Loucy (cell line): Measurements from ENCODE around the gene OPHN1.

Experiments
- H2AFZ ChIP-seq: fragments of 200-600 bp; sonication (generic); 2 replicates; pipeline ENCODE4 v1.6.0; 2016; ENCODE audit warnings: antibody characterized with exemption, mild to moderate bottlenecking, low read length, moderate library complexity
- H3F3A ChIP-seq: fragments of 200-600 bp; 2 replicates; pipeline ENCODE4 v1.6.0; 2016; ENCODE audit warnings: antibody characterized with exemption, low read depth, mild to moderate bottlenecking
- H3K27me3 ChIP-seq: fragments of 200-600 bp; sonication (generic); 2 replicates; pipeline ENCODE4 v1.6.1; 2014; ENCODE audit warnings: low read length, mild to moderate bottlenecking; ENCODE audit not compliant: insufficient read depth, poor library complexity, severe bottlenecking
- H3K36me3 ChIP-seq: fragments of 200-600 bp; sonication (generic); 2 replicates; pipeline ENCODE4 v1.6.1; 2016; ENCODE audit warnings: low read length; ENCODE audit not compliant: insufficient read depth
- H3K4me1 ChIP-seq: fragments of 200-600 bp; sonication (generic); 2 replicates; pipeline ENCODE4 v1.5.1; 2014; ENCODE audit warnings: low read length, mild to moderate bottlenecking; ENCODE audit not compliant: insufficient read depth, poor library complexity, severe bottlenecking
- H3K4me2 ChIP-seq: fragments of 200-600 bp; sonication (generic); 2 replicates; pipeline ENCODE4 v1.6.0; 2014; ENCODE audit warnings: antibody characterized with exemption, low read length, low read depth, mild to moderate bottlenecking; ENCODE audit not compliant: poor library complexity, severe bottlenecking
- H3K4me3 ChIP-seq: fragments of 200-600 bp; sonication (generic); 2 replicates; pipeline ENCODE4 v1.5.1; 2014; ENCODE audit warnings: low read length, mild to moderate bottlenecking, mixed read lengths; ENCODE audit not compliant: poor library complexity, severe bottlenecking
- H3K79me2 ChIP-seq: fragments of 200-600 bp; sonication (generic); 2 replicates; pipeline ENCODE4 v1.6.1; 2014; ENCODE audit warnings: low read length; ENCODE audit not compliant: insufficient read depth
- H3K9ac ChIP-seq: fragments of 200-600 bp; sonication (generic); 2 replicates; pipeline ENCODE4 v1.6.0; 2014; ENCODE audit warnings: mild to moderate bottlenecking, low read depth, low read length, moderate library complexity; ENCODE audit not compliant: poor library complexity, severe bottlenecking
- H3K9me2 ChIP-seq: fragments of 200-600 bp; sonication (generic); replicated peaks from 2 replicates; pipeline ENCODE4 v1.6.1; 2016; ENCODE audit warnings: low read depth, low read length, mixed read lengths
- H3K9me3 ChIP-seq: fragments of 200-600 bp; sonication (generic); 2 replicates; pipeline ENCODE4 v1.6.1; 2014; ENCODE audit warnings: mild to moderate bottlenecking, antibody characterized with exemption, low read length, low read depth; ENCODE audit not compliant: insufficient read depth
- H4K20me1 ChIP-seq: fragments of 200-600 bp; sonication (generic); 2 replicates; pipeline ENCODE4 v1.6.0; 2014; ENCODE audit warnings: antibody characterized with exemption, low read length, mild to moderate bottlenecking; ENCODE audit not compliant: insufficient read depth, poor library complexity, severe bottlenecking
- CTCF ChIP-seq: fragments of 200-600 bp; sonication (generic); conservative IDR thresholded peaks from 2 replicates; pipeline ENCODE4 v1.5.1; 2014; ENCODE audit warnings: mild to moderate bottlenecking, antibody characterized with exemption, low read length
- EZH2phosphoT487 ChIP-seq: fragments of 200-600 bp; IDR thresholded peaks from 2 replicates; pipeline ENCODE4 v1.6.1; 2018; ENCODE audit warnings: antibody characterized with exemption, mild to moderate bottlenecking, moderate library complexity, borderline replicate concordance

Gene OPHN1

GRCh38 chrX:68307769-68308168 lies 125.5 kb downstream of the OPHN1 start:
- Histone ChIP-seq H3K36me3 (no peaks in the 10 kb centered on the region), H3K4me2 (peak overlapping the region; percentile 51), H4K20me1 (no peaks in the 10 kb centered on the region), H3K27me3 (no peaks in the 10 kb centered on the region), H3K4me3 (peak overlapping the region; percentile 5), H3K9me3 (no peaks in the 10 kb centered on the region), H3F3A (no peaks in the 10 kb centered on the region), H3K79me2 (no peaks in the 10 kb centered on the region), H2AFZ (no peak overlapping the region), H3K9me2 (no peaks in the 10 kb centered on the region), H3K9ac (no peak overlapping the region), H3K4me1 (peaks cover 8% of the 10 kb centered on the region)
- no peak for TF ChIP-seq CTCF
- TF ChIP-seq EZH2phosphoT487: no peak

GRCh38 chrX:68304602-68305001 lies 128.7 kb downstream of the OPHN1 start:
- Histone ChIP-seq H2AFZ (no peak overlapping the region), H3K27me3 (no peaks in the 10 kb centered on the region), H3K36me3 (no peaks in the 10 kb centered on the region), H3K4me1 (peaks cover 8% of the 10 kb centered on the region), H3F3A (no peaks in the 10 kb centered on the region), H4K20me1 (no peaks in the 10 kb centered on the region), H3K9me2 (no peaks in the 10 kb centered on the region), H3K9ac (no peak overlapping the region), H3K4me3 (no peak overlapping the region), H3K9me3 (no peaks in the 10 kb centered on the region), H3K79me2 (no peaks in the 10 kb centered on the region), H3K4me2 (no peak overlapping the region)
- TF ChIP-seq CTCF (no peak), EZH2phosphoT487 (no peak)

- no peaks in the 10 kb centered on the region for H3K79me2 ChIP-seq
- H3K4me3 ChIP-seq: no peak overlapping the region
- no peak overlapping the region for H3K4me2 ChIP-seq
- H4K20me1 ChIP-seq: no peaks in the 10 kb centered on the region
- TF ChIP-seq EZH2phosphoT487 (no peak), CTCF (no peak)
- H3F3A ChIP-seq: no peaks in the 10 kb centered on the region
- no peaks in the 10 kb centered on the region for H3K9me3 ChIP-seq
- no peaks in the 10 kb centered on the region for H3K4me1 ChIP-seq
- H2AFZ ChIP-seq: no peak overlapping the region
- no peaks in the 10 kb centered on the region for H3K27me3 ChIP-seq
- H3K9me2 ChIP-seq: no peaks in the 10 kb centered on the region
- no peak overlapping the region for H3K9ac ChIP-seq
- H3K36me3 ChIP-seq: no peaks in the 10 kb centered on the region
Measured at GRCh38 chrX:68299898-68300297, 133.4 kb downstream of the OPHN1 start.
